Neural progenitor cell (in vitro differentiated cells): ENCODE data around the gene SAMD4B. TPM values are rescaled to one million over a fixed set of nuclear protein-coding genes. Genes with fewer than 3 reads are reported as not detected.
"Not testable (repeated sequence)": the region's sequence is repeated elsewhere in the genome, so short reads cannot be mapped to it uniquely, and the experiment has no call there.

ENCODE experiments used
- DNase-seq: peaks from one replicate; pipeline ENCODE4 v3.0.0-alpha.2; 2016; ENCODE audit warnings: low spot score
- H2AFZ ChIP-seq: fragments of 200-600 bp; sonication (generic); replicated peaks from 2 replicates; pipeline ENCODE4 v1.6.1; 2016; ENCODE audit warnings: antibody characterized with exemption
- H3F3A ChIP-seq: fragments of 200-600 bp; sonication (generic); 2 replicates; pipeline ENCODE4 v1.6.1; 2016; ENCODE audit warnings: antibody characterized with exemption, low read depth
- H3K27ac ChIP-seq: fragments of 200-600 bp; sonication (generic); 2 replicates; pipeline ENCODE4 v1.5.1; 2016; ENCODE audit warnings: mild to moderate bottlenecking
- H3K27me3 ChIP-seq: fragments of 200-600 bp; sonication (generic); 2 replicates; pipeline ENCODE4 v1.6.1; 2016; ENCODE audit warnings: mild to moderate bottlenecking, moderate library complexity
- H3K36me3 ChIP-seq: fragments of 200-600 bp; sonication (generic); 2 replicates; pipeline ENCODE4 v1.5.1; 2016
- H3K4me1 ChIP-seq: fragments of 200-600 bp; sonication (generic); 2 replicates; pipeline ENCODE4 v1.6.1; 2016; ENCODE audit warnings: mixed run types
- H3K4me2 ChIP-seq: fragments of 200-600 bp; sonication (generic); 2 replicates; pipeline ENCODE4 v1.6.1; 2016
- H3K4me3 ChIP-seq: fragments of 200-600 bp; sonication (generic); 2 replicates; pipeline ENCODE4 v1.5.1; 2016
- H3K79me2 ChIP-seq: fragments of 200-600 bp; sonication (generic); 2 replicates; pipeline ENCODE4 v1.6.1; 2016; ENCODE audit warnings: low read depth
- H3K9ac ChIP-seq: fragments of 200-600 bp; sonication (generic); 2 replicates; pipeline ENCODE4 v1.6.1; 2016
- H3K9me3 ChIP-seq: fragments of 200-600 bp; sonication (generic); 2 replicates; pipeline ENCODE4 v1.5.1; 2016; ENCODE audit warnings: low read depth
- H4K20me1 ChIP-seq: fragments of 200-600 bp; sonication (generic); 2 replicates; pipeline ENCODE4 v1.6.1; 2016; ENCODE audit warnings: low read depth
- H3K27ac Mint-ChIP-seq: 3 replicates; pipeline ENCODE4 v1.8.0; 2021; ENCODE audit warnings: mixed read lengths
- H3K27me3 Mint-ChIP-seq: 2 replicates; pipeline ENCODE4 v1.8.0; 2022; ENCODE audit warnings: low read depth, mild to moderate bottlenecking, inconsistent platforms, moderate library complexity, mixed read lengths; ENCODE audit not compliant: insufficient read depth
- H3K36me3 Mint-ChIP-seq: 3 replicates; pipeline ENCODE4 v1.8.0; 2021; ENCODE audit warnings: mixed read lengths
- H3K4me1 Mint-ChIP-seq: 3 replicates; pipeline ENCODE4 v1.8.0; 2021; ENCODE audit warnings: mixed read lengths
- H3K4me3 Mint-ChIP-seq: 3 replicates; pipeline ENCODE4 v1.8.0; 2021; ENCODE audit warnings: mild to moderate bottlenecking, moderate library complexity, mixed read lengths
- H3K9me3 Mint-ChIP-seq: 3 replicates; pipeline ENCODE4 v1.8.0; 2020; ENCODE audit warnings: mixed read lengths
- CTCF ChIP-seq: fragments of 200-600 bp; sonication (generic); IDR thresholded peaks from 2 replicates; pipeline ENCODE4 v1.5.1; 2017; ENCODE audit warnings: antibody characterized with exemption, mild to moderate bottlenecking
- EZH2 ChIP-seq: fragments of 200-600 bp; sonication (generic); IDR thresholded peaks from 2 replicates; pipeline ENCODE4 v1.6.1; 2017; ENCODE audit warnings: antibody characterized with exemption, mild to moderate bottlenecking, moderate library complexity
- EZH2phosphoT487 ChIP-seq: fragments of 200-600 bp; sonication (generic); IDR thresholded peaks from 2 replicates; pipeline ENCODE4 v1.6.1; 2017; ENCODE audit warnings: antibody characterized with exemption
- total RNA-seq: library from RNA; depleted of rRNA; stranded (reverse); fragments of >200 nt; gene quantifications from 2 replicates; pipeline ENCODE4 v1.2.3, GENCODE V29; 2015; ENCODE audit warnings: low replicate concordance

Gene SAMD4B
- total RNA-seq, 1 donor from 2014 or later = 32.8 TPM

- Histone ChIP-seq H3K27me3 (no peaks in the 10 kb centered on the region), H3K4me2 (no peak overlapping the region), H3K4me1 (peaks cover 20% of the 10 kb centered on the region), H3K79me2 (peaks cover 30% of the 10 kb centered on the region), H3K9ac (no peak overlapping the region), H2AFZ (no peak overlapping the region), H4K20me1 (peaks cover 21% of the 10 kb centered on the region), H3F3A (no peaks in the 10 kb centered on the region), H3K27ac (no peak overlapping the region), H3K9me3 (no peaks in the 10 kb centered on the region), H3K36me3 (no peaks in the 10 kb centered on the region), H3K4me3 (no peak overlapping the region)
- Mint-ChIP-seq H3K27ac (no peak overlapping the region), H3K9me3 (no peaks in the 10 kb centered on the region), H3K4me3 (peak overlapping the region; percentile 92), H3K4me1 (peaks cover 28% of the 10 kb centered on the region), H3K27me3 (peaks cover 12% of the 10 kb centered on the region), H3K36me3 (peaks cover 7% of the 10 kb centered on the region)
- no peak for TF ChIP-seq CTCF
- no peak for TF ChIP-seq EZH2phosphoT487
- no peak for TF ChIP-seq EZH2
- DNase-seq = no peak
These were observed 2.5 kb upstream of the SAMD4B start for GRCh38 chr19:39339674-39340073.

GRCh38 chr19:39340156-39340555 lies 2.1 kb upstream of the SAMD4B start:
- Mint-ChIP-seq H3K4me1 (peaks cover 31% of the 10 kb centered on the region), H3K4me3 (peak overlapping the region; percentile 92), H3K27me3 (peaks cover 12% of the 10 kb centered on the region)
- not testable (repeated sequence) for DNase-seq, H3K27ac ChIP-seq, H3K4me2 ChIP-seq, H3K9me3 Mint-ChIP-seq, H2AFZ ChIP-seq, H3K27ac Mint-ChIP-seq, H3F3A ChIP-seq, H3K9me3 ChIP-seq, H3K9ac ChIP-seq, H3K4me3 ChIP-seq, H3K36me3 ChIP-seq, H3K27me3 ChIP-seq, H3K36me3 Mint-ChIP-seq
- Histone ChIP-seq H3K4me1 (peaks cover 22% of the 10 kb centered on the region), H4K20me1 (peaks cover 26% of the 10 kb centered on the region), H3K79me2 (peaks cover 35% of the 10 kb centered on the region)

- no peaks in the 10 kb centered on the region for H3K36me3 ChIP-seq
- H3K4me1 ChIP-seq = peaks cover 22% of the 10 kb centered on the region
- Mint-ChIP-seq H3K27ac (peak overlapping the region; percentile 67), H3K4me1 (peaks cover 35% of the 10 kb centered on the region), H3K36me3 (peaks cover 11% of the 10 kb centered on the region), H3K4me3 (peak overlapping the region; percentile 92), H3K9me3 (no peaks in the 10 kb centered on the region), H3K27me3 (peaks cover 12% of the 10 kb centered on the region)
- no peaks in the 10 kb centered on the region for H3F3A ChIP-seq
- peak overlapping the region; percentile 95 for H2AFZ ChIP-seq
- H4K20me1 ChIP-seq = peaks cover 37% of the 10 kb centered on the region
- peak overlapping the region; percentile 85 for H3K4me2 ChIP-seq
- peak overlapping the region; percentile 62 for H3K9ac ChIP-seq
- H3K27me3 ChIP-seq = no peaks in the 10 kb centered on the region
- H3K9me3 ChIP-seq = no peaks in the 10 kb centered on the region
- TF ChIP-seq CTCF = no peak
- TF ChIP-seq EZH2 = no peak
- no peak for TF ChIP-seq EZH2phosphoT487
- peaks cover 45% of the 10 kb centered on the region for H3K79me2 ChIP-seq
- peak; percentile 72 for DNase-seq
- H3K4me3 ChIP-seq = peak overlapping the region; percentile 96
- H3K27ac ChIP-seq = no peak overlapping the region
These were observed 997 bp upstream of the SAMD4B start for GRCh38 chr19:39341129-39341718.

- H4K20me1 ChIP-seq = peaks cover 52% of the 10 kb centered on the region
- Mint-ChIP-seq H3K27me3 (peaks cover 9% of the 10 kb centered on the region), H3K9me3 (no peaks in the 10 kb centered on the region), H3K36me3 (peaks cover 11% of the 10 kb centered on the region), H3K4me1 (peaks cover 35% of the 10 kb centered on the region), H3K4me3 (peak overlapping the region; percentile 85), H3K27ac (peak overlapping the region; percentile 53)
- no peak overlapping the region for H2AFZ ChIP-seq
- TF ChIP-seq EZH2 = no peak
- no peak for TF ChIP-seq EZH2phosphoT487
- TF ChIP-seq CTCF = no peak
- H3K36me3 ChIP-seq = no peaks in the 10 kb centered on the region
- peak; percentile 35 for DNase-seq
- peaks cover 22% of the 10 kb centered on the region for H3K4me1 ChIP-seq
- peaks cover 61% of the 10 kb centered on the region for H3K79me2 ChIP-seq
- peak overlapping the region; percentile 84 for H3K4me2 ChIP-seq
- H3K4me3 ChIP-seq = peak overlapping the region; percentile 92
- H3K9me3 ChIP-seq = no peaks in the 10 kb centered on the region
- no peaks in the 10 kb centered on the region for H3F3A ChIP-seq
- no peaks in the 10 kb centered on the region for H3K27me3 ChIP-seq
- no peak overlapping the region for H3K27ac ChIP-seq
- H3K9ac ChIP-seq = peak overlapping the region; percentile 92
These were observed 555 bp downstream of the SAMD4B start for GRCh38 chr19:39342647-39343305.
